GM18517 (cell line): ENCODE measurements around the gene MAP2K6.

Experiments used
- ATAC-seq: cut with Tn5 transposase; IDR thresholded peaks from one replicate; pipeline ENCODE4 v1.9.1; 2021; ENCODE audit warnings: mild to moderate bottlenecking, moderate library complexity; ENCODE audit not compliant: unreplicated experiment

Gene MAP2K6

DNA sequence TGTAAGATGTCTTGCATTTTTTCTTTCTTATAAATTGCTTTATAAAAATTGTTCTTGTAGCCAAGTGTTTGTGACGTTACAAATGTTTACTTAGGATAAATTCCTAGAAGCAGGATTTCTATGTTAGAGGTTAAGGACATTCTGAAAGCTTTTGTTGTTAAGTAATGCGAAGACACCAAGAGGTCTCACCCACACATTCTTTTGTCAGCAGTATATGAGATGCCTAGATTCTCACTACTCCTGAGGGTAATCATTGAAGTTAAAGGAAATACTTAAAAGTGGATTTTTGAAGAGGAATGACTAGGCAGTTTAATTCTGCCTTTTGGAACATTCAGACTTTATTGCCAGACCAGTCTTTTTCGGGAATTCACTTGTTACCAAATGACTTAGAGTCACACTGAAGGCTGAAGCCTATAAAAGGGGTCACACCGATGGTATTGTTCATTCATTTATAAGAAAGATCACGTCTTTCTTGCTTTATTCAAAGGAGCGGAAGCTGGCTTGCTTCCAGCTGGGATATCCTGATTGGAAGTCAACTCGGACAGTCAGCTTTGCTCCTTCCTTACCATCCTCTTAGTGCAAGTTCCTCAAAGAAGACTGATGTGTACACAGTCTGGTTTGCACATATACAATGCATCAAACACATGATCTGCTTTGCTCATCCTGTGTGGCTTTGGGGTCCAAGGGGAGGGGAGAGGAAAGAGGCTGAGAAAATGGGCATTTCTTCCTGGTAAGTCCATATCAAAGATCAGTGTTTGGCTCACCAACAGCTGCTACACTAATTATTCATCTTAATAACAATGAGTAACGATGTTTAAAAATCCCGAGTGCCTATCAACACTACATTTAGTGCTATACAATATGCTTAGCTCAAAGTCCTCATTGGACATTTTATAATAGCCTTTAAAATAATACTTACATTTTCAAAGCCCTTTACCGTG is 160.0 kb downstream of the MAP2K6 start:
- ATAC-seq: no peak

DNA sequence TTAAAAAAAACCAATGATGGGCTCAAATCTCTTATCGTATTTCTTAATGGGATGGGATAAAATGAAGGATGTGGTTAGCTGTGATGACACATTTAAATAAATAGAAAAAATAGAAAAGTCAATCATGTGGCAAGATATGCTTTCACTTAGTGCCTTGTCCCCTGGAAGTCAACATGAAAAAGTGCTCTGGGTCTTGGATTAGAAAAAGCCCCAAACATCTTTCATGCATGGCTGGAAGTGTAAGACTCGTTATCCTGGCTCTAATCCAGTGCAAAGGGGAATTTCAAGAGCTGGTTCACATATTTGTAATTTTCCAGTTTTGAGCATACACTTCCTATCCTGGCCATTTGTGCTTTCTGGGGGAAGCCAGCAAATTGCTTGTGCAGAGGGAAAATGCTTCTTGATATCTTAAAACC is 160.9 kb downstream of the MAP2K6 start:
- ATAC-seq: no peak

DNA sequence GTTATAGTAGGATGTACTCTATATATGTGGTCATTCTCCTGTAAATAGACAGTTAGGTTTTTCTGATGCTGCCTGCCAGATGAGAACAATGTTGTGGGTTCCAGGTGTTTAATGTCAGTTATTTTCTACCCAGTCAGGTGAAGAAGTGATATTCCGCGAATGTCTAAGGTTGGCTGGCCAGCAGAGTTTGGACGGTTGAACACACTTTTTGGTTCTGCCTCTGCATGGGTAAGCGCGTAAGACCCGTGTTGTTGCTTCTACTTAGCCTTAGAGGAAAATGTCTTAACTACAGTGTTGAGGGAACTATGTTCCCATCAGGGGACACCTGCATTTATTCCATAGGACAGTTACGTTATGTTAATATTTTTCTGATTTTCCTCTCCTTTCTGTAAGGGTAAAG is 162.6 kb downstream of the MAP2K6 start:
- ATAC-seq: no peak

- no peak for ATAC-seq
These were observed 164.0 kb downstream of the MAP2K6 start for GRCh38 chr17:69578385-69578936.

DNA sequence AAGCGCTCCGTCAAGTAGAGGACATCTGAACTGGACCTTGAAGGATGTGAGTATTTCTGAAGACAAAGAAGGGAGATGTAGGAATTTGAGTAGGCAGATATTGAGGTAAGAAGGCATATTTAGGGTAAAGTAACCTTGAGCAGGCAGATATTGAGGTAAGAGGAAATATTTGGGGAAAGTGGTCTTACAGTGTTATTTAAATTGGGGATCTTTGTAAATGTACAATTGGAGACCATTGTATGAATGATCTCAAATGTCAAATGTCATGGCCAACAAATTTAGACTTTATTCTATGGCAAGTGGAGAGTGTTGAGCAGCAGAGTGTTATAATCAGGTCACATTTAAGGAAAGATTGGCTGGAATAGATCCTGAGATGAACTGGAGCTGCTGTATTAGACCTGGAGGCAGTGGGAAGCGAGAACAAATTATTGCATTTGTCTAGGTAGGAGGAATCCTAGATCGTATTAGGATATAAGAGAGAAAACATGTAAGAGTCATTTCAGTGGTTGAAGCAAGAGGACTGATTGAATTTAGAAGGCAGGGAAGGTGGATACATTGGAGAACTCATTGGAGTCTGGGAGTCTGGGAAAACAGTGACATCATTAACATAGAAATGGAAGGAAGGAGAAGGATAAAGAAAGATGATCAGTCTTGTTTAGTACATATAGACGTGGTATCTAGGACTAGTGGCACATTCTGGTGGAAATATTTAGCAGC is 165.6 kb downstream of the MAP2K6 start:
- ATAC-seq: no peak

- peak; percentile 73 for ATAC-seq
These were observed 166.8 kb downstream of the MAP2K6 start for GRCh38 chr17:69581061-69581961.

- ATAC-seq: no peak
These were observed 173.8 kb downstream of the MAP2K6 start for GRCh38 chr17:69588316-69588715.

- ATAC-seq: no peak
These were observed 174.3 kb downstream of the MAP2K6 start for GRCh38 chr17:69588827-69589239.

GRCh38 chr17:69590671-69591070 is 176.2 kb downstream of the MAP2K6 start:
- no peak for ATAC-seq

- ATAC-seq: no peak
These were observed 178.3 kb downstream of the MAP2K6 start for GRCh38 chr17:69592692-69593350.

DNA sequence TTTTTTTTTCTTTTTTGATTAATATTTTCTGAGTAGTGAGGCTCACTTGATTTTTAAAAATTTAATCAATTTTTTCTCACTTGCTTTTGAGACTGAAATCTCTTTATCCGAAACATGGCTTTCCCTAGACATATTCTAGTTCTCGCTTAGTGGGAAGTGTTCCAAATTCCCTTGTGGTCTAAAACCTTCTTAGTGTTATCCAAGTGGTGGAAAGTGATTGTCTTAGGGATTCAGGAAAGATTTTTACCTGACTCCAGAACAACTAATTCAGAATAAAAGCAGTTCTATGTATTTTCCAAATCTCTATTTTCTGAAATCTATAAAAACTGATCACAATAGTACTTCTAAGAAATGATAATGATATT is 178.8 kb downstream of the MAP2K6 start:
- ATAC-seq: no peak

GRCh38 chr17:69593716-69594115 is 179.2 kb downstream of the MAP2K6 start:
- no peak for ATAC-seq

DNA sequence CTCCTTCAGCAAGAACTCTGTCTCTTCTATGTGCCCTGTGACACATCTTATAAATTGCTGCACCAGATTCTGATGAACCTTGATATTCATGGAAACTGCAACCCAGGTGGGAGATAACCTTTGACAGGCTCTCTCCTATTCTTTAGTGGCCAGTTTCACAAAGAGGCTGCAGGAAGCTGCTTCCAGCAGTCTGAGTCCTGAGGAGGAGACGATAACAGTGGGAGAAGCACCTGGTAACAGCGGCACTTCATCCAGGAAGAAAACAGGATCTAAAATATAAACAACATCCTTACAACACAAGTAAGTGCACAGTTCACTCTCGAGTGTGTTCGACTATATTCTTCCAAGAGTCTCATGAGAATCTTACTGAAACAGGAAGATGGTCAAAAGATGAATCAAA is 180.1 kb downstream of the MAP2K6 start:
- ATAC-seq: no peak

DNA sequence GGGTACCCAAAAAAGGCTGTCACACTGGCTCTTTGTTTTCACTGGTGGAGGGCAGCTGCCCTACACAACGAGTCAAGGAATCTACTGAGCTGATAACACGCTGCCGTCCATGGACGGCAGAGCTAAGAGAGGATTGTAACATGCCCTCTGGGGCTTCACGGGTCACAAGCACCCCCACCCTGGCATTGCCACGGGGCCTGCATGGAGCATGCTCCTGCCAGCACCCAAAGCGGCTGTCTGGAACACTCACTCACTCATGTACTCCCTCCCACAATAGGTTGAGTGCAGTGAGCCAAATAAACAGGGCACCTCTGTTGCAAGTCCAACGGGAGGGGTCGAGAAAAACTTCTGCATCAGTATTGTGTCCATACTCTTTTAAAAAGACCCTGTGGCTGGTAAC is 181.6 kb downstream of the MAP2K6 start:
- ATAC-seq: no peak

GRCh38 chr17:69597898-69598692 is 183.6 kb downstream of the MAP2K6 start:
- no peak for ATAC-seq

- no peak for ATAC-seq
These were observed 188.5 kb downstream of the MAP2K6 start for GRCh38 chr17:69602972-69603371.
